Smooth muscle cell (in vitro differentiated cells): ENCODE data around the gene PPP6R3. TPM values are rescaled to one million over a fixed set of nuclear protein-coding genes. Genes with fewer than 3 reads are reported as not detected.
"Not testable (repeated sequence)": the region's sequence is repeated elsewhere in the genome, so short reads cannot be mapped to it uniquely, and the experiment has no call there.

Experiments
- DNase-seq: peaks from one replicate; lab custom pipeline; 2025; ENCODE audit not compliant: unreplicated experiment; lab: John Stamatoyannopoulos, UW
- H2AFZ ChIP-seq: fragments of 200-600 bp; sonication (generic); 2 replicates; pipeline ENCODE4 v1.6.0; 2016; ENCODE audit warnings: antibody characterized with exemption, low read depth, mild to moderate bottlenecking
- H3F3A ChIP-seq: fragments of 200-600 bp; sonication (generic); 2 replicates; pipeline ENCODE4 v1.6.0; 2017; ENCODE audit warnings: antibody characterized with exemption, low read depth
- H3K27ac ChIP-seq: fragments of 200-600 bp; sonication (generic); 2 replicates; pipeline ENCODE4 v1.5.1; 2016; ENCODE audit warnings: low read depth, mild to moderate bottlenecking
- H3K27me3 ChIP-seq: fragments of 200-600 bp; sonication (generic); 2 replicates; pipeline ENCODE4 v1.6.1; 2016; ENCODE audit warnings: low read depth, mild to moderate bottlenecking
- H3K36me3 ChIP-seq: fragments of 200-600 bp; sonication (generic); 2 replicates; pipeline ENCODE4 v1.5.1; 2016; ENCODE audit warnings: low read depth
- H3K4me1 ChIP-seq: fragments of 200-600 bp; sonication (generic); 2 replicates; pipeline ENCODE4 v1.5.1; 2016; ENCODE audit warnings: low read depth
- H3K4me2 ChIP-seq: fragments of 200-600 bp; sonication (generic); 2 replicates; pipeline ENCODE4 v1.6.0; 2016; ENCODE audit warnings: mild to moderate bottlenecking
- H3K4me3 ChIP-seq: fragments of 200-600 bp; sonication (generic); 2 replicates; pipeline ENCODE4 v1.5.1; 2016; ENCODE audit warnings: mild to moderate bottlenecking
- H3K79me2 ChIP-seq: fragments of 200-600 bp; sonication (generic); 2 replicates; pipeline ENCODE4 v1.6.0; 2016; ENCODE audit warnings: low read depth, mild to moderate bottlenecking
- H3K9ac ChIP-seq: fragments of 200-600 bp; sonication (generic); 2 replicates; pipeline ENCODE4 v1.6.0; 2016; ENCODE audit warnings: low read depth
- H3K9me3 ChIP-seq: fragments of 200-600 bp; sonication (generic); replicated peaks from 2 replicates; pipeline ENCODE4 v1.5.1; 2016; ENCODE audit warnings: low read depth
- H4K20me1 ChIP-seq: fragments of 200-600 bp; sonication (generic); 2 replicates; pipeline ENCODE4 v1.6.0; 2016; ENCODE audit warnings: low read depth
- WGBS: methylation state at CpG from one replicate; pipeline ENCODE4 v1.1.7; 2016; ENCODE audit warnings: low lambda C conversion rate; 5-methylcytosine and 5-hydroxymethylcytosine counted together
- polyA plus RNA-seq: library from polyadenylated mRNA; unstranded; fragments of >200 nt; fragmentation: Nextera tagmentation; extraction: Ambion mirVana; gene quantifications from 2 replicates; pipeline ENCODE4 v1.2.1, GENCODE V29; 2016
- total RNA-seq: library from RNA; depleted of rRNA; stranded (reverse); fragments of >200 nt; gene quantifications from 2 replicates; pipeline ENCODE4 v1.2.3, GENCODE V29; 2014
- TF ChIP-seq, protein P1 (sequence below): fragments of 200-600 bp; sonication (generic); IDR thresholded peaks from 2 replicates; pipeline ENCODE4 v1.5.1; 2017; ENCODE audit warnings: borderline replicate concordance, mild to moderate bottlenecking, antibody characterized with exemption; ENCODE audit not compliant: insufficient read depth, poor library complexity, severe bottlenecking

PPP6R3 gene
- total and polyA plus RNA-seq, 2 experiments from 2014 or later = 28.4 to 121 TPM

DNA sequence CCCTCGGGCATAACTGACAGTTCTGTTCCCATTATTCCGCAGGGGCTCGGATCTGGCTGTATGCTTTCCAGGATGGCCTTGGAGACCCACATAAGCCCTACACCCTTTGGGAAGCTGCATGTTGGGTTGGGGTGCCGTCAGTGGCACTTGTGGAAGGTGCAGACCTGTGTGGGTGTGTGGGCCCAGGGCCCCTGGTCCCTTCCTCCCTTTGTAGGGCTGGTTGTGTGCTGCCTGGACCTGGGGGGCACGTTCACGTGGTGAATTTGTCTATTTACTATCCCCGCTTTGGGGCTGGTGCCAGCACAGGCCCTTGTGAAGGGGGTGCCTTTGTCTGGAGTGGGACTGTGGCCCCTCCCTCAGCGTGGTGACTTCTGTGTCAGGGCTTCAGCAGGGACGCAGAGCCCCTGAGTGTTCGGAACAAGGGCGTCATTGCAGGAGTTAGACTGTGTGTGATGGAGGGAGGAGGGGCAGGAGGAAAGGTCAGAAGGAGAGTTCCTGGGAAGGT lies 15.0 kb upstream of the PPP6R3 start:
- Histone ChIP-seq H3K79me2 (no peaks in the 10 kb centered on the region), H3K36me3 (no peaks in the 10 kb centered on the region), H2AFZ (no peak overlapping the region), H3K4me1 (no peaks in the 10 kb centered on the region), H4K20me1 (no peaks in the 10 kb centered on the region), H3F3A (no peaks in the 10 kb centered on the region), H3K27ac (no peak overlapping the region), H3K9ac (no peak overlapping the region), H3K4me2 (no peak overlapping the region), H3K4me3 (no peak overlapping the region), H3K27me3 (no peaks in the 10 kb centered on the region), H3K9me3 (no peaks in the 10 kb centered on the region)
- TF ChIP-seq, protein P1, sequence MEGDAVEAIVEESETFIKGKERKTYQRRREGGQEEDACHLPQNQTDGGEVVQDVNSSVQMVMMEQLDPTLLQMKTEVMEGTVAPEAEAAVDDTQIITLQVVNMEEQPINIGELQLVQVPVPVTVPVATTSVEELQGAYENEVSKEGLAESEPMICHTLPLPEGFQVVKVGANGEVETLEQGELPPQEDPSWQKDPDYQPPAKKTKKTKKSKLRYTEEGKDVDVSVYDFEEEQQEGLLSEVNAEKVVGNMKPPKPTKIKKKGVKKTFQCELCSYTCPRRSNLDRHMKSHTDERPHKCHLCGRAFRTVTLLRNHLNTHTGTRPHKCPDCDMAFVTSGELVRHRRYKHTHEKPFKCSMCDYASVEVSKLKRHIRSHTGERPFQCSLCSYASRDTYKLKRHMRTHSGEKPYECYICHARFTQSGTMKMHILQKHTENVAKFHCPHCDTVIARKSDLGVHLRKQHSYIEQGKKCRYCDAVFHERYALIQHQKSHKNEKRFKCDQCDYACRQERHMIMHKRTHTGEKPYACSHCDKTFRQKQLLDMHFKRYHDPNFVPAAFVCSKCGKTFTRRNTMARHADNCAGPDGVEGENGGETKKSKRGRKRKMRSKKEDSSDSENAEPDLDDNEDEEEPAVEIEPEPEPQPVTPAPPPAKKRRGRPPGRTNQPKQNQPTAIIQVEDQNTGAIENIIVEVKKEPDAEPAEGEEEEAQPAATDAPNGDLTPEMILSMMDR = no peak
- 96% methylated on average over 11 of the region's 11 CpGs for WGBS
- no peak for DNase-seq

DNA sequence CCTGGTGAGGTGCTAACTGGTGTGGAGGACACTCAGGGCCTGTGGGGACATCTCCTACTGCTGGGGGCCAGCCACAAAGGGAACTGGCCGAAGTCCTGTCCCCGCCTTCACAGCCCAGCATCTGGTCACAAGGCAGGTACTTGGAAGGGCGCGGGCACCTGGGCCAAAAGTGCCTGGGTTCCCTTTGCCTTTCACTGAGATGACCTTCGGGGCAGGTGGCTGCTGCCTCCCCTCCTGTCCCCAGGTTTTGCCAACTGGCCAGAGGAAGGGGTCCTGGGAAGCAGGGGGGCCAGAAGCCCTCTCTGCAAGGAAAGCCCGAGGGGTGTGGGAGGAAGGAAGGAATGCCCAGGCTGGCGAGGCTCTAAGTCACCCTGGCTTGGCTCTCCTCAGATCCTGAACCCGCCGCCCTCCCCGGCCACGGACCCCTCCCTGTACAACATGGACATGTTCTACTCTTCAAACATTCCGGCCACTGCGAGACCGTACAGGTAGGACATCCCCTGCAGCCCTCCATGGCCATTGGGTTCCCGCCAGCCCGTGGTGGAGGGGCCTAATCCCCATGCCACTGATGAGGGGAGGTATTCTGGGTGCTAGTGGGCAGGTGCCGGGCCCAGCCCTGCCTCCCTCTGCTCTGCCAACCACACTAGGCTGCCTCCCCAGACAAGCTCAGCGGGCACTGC lies 14.4 kb upstream of the PPP6R3 start:
- Histone ChIP-seq H3K27ac (no peak overlapping the region), H3F3A (no peaks in the 10 kb centered on the region), H3K4me3 (no peak overlapping the region), H3K79me2 (no peaks in the 10 kb centered on the region), H3K4me1 (no peaks in the 10 kb centered on the region), H4K20me1 (no peaks in the 10 kb centered on the region), H3K9ac (no peak overlapping the region), H3K27me3 (no peaks in the 10 kb centered on the region), H3K36me3 (no peaks in the 10 kb centered on the region), H3K4me2 (no peak overlapping the region), H3K9me3 (no peaks in the 10 kb centered on the region), H2AFZ (no peak overlapping the region)
- WGBS = 96% methylated on average over 18 of the region's 18 CpGs
- DNase-seq = no peak
- TF ChIP-seq, protein P1 = no peak

DNA sequence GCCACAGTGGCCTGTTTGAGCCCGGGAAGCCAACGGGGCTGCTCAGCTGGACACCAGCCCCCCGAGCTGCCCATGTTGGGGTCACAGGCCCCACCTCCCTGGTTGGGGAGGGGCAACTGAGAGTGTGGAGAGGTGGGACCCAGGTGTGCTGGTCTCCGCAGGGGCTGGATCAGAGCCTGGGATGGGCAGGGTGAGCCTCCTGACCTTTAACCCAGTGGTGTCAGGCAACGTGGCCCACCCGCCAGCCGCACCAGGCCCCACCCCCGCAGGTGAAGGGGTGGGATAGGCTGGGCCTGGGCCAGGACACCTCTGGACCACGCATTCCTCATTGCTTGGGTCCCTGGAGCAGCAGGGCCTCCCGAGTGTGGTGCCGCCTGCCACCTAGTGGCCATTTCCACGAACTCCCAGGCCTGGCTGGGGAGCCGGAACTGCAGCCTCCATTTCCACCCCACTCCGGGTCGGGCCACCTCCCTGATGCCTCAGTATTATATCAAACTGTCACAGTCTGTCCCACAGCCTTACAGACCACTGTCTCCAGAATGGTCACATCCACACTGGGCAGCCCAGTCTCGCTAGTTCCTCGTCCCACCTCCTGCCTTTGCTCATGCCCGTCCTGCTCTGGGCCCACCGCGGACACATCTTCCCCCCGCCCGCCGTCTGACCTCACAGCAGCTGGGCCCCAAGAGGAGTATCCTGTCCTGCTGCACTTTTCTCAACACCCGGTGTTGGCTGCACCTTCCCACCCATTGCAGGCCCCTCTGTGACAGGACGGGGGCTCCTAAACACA lies 13.3 kb upstream of the PPP6R3 start:
- H3K27me3 ChIP-seq = no peaks in the 10 kb centered on the region

DNA sequence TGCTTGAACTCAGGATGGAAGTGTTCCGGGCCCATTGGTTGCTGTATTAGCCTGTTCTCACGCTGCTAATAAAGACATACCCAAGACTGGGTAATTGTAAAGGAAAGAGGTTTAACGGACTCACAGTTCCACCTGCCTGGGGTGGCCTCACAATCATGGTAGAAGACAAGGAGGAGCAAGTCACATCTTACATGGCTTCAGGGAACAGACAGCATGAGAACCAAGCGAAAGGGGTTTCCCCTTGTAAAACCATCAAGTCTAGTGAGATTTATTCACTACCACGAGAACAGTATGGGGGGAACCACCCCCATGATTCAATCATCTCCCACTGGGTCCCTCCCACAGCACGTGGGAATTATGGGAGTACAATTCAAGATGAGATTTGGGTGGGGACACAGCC lies 12.6 kb upstream of the PPP6R3 start:
- H3K79me2 ChIP-seq, DNase-seq, H4K20me1 ChIP-seq, H3K36me3 ChIP-seq, H3K4me1 ChIP-seq, H3K27ac ChIP-seq, H3F3A ChIP-seq, H3K9ac ChIP-seq, H2AFZ ChIP-seq, H3K27me3 ChIP-seq, H3K4me2 ChIP-seq, H3K4me3 ChIP-seq, H3K9me3 ChIP-seq: not testable (repeated sequence)
- WGBS = 85% methylated on average over 6 of the region's 6 CpGs

More for the DNA sequence above, 13.3 kb upstream of the PPP6R3 start:
- TF ChIP-seq, protein P1 = peak; percentile 86
- no peaks in the 10 kb centered on the region for H3F3A ChIP-seq
- no peaks in the 10 kb centered on the region for H4K20me1 ChIP-seq
- no peak overlapping the region for H3K4me2 ChIP-seq
- no peaks in the 10 kb centered on the region for H3K4me1 ChIP-seq
- no peak overlapping the region for H3K9ac ChIP-seq
- H3K36me3 ChIP-seq = no peaks in the 10 kb centered on the region
- H3K9me3 ChIP-seq = no peaks in the 10 kb centered on the region
- no peaks in the 10 kb centered on the region for H3K79me2 ChIP-seq
- no peak overlapping the region for H3K27ac ChIP-seq
- H2AFZ ChIP-seq = no peak overlapping the region
- H3K4me3 ChIP-seq = no peak overlapping the region
- 74% methylated on average over 19 of the region's 25 CpGs for WGBS
- peak; percentile 27 for DNase-seq
